GM23338 (cell line): ENCODE measurements around the gene NUF2. TPM values are rescaled to one million over a fixed set of nuclear protein-coding genes. Genes with fewer than 3 reads are reported as not detected.

ENCODE experiments used
- ATAC-seq: fragments of 200-7000 bp; cut with Tn5 transposase; 3 replicates; pipeline ENCODE4 v1.9.1; 2020
- DNase-seq: peaks from one replicate; pipeline ENCODE4 v3.0.0-alpha.2; 2015; ENCODE audit warnings: low spot score
- H2AFZ ChIP-seq: fragments of 200-600 bp; sonication (generic); 2 replicates; pipeline ENCODE4 v1.8.0; 2016; ENCODE audit warnings: antibody characterized with exemption, mild to moderate bottlenecking, moderate library complexity
- H3F3A ChIP-seq: fragments of 200-600 bp; sonication (generic); replicated peaks from 2 replicates; pipeline ENCODE4 v1.8.0; 2017; ENCODE audit warnings: antibody characterized with exemption, mixed run types, low read depth
- H3K27ac ChIP-seq: fragments of 200-600 bp; sonication (generic); 2 replicates; pipeline ENCODE4 v1.6.1; 2016; ENCODE audit warnings: low read depth
- H3K27me3 ChIP-seq: fragments of 200-600 bp; sonication (generic); 2 replicates; pipeline ENCODE4 v1.8.0; 2016; ENCODE audit warnings: mild to moderate bottlenecking, mixed run types, moderate library complexity; ENCODE audit not compliant: insufficient read depth
- H3K36me3 ChIP-seq: fragments of 200-600 bp; sonication (generic); 2 replicates; pipeline ENCODE4 v1.8.0; 2016; ENCODE audit warnings: mild to moderate bottlenecking; ENCODE audit not compliant: insufficient read depth
- H3K4me1 ChIP-seq: fragments of 200-600 bp; sonication (generic); 2 replicates; pipeline ENCODE4 v1.8.0; 2016; ENCODE audit warnings: mild to moderate bottlenecking, moderate library complexity; ENCODE audit not compliant: insufficient read depth
- H3K4me2 ChIP-seq: fragments of 200-600 bp; sonication (generic); 2 replicates; pipeline ENCODE4 v1.7.1; 2017; ENCODE audit warnings: mixed run types
- H3K4me3 ChIP-seq: fragments of 200-600 bp; sonication (generic); 2 replicates; pipeline ENCODE4 v1.6.1; 2016; ENCODE audit warnings: mixed run types
- H3K79me2 ChIP-seq: fragments of 200-600 bp; sonication (generic); replicated peaks from 2 replicates; pipeline ENCODE4 v1.8.0; 2017; ENCODE audit warnings: mild to moderate bottlenecking; ENCODE audit not compliant: insufficient read depth
- H3K9me2 ChIP-seq: fragments of 200-600 bp; sonication (generic); 2 replicates; pipeline ENCODE4 v1.8.0; 2017; ENCODE audit not compliant: insufficient read depth
- H4K20me1 ChIP-seq: fragments of 200-600 bp; sonication (generic); replicated peaks from 2 replicates; pipeline ENCODE4 v1.8.0; 2017; ENCODE audit warnings: mild to moderate bottlenecking; ENCODE audit not compliant: insufficient read depth
- H3K27ac Mint-ChIP-seq: 2 replicates; pipeline ENCODE4 v1.8.0; 2020; ENCODE audit warnings: inconsistent platforms, mild to moderate bottlenecking, moderate library complexity, mixed read lengths
- H3K27me3 Mint-ChIP-seq: 3 replicates; pipeline ENCODE4 v1.8.0; 2022; ENCODE audit warnings: low read depth, mild to moderate bottlenecking, moderate library complexity, mixed read lengths, inconsistent platforms; ENCODE audit not compliant: insufficient read depth, poor library complexity
- H3K36me3 Mint-ChIP-seq: 3 replicates; pipeline ENCODE4 v1.8.0; 2021; ENCODE audit warnings: low read depth, mild to moderate bottlenecking, inconsistent platforms, moderate library complexity, mixed read lengths
- H3K4me1 Mint-ChIP-seq: 3 replicates; pipeline ENCODE4 v1.8.0; 2020; ENCODE audit warnings: mild to moderate bottlenecking, inconsistent platforms, mixed read lengths
- H3K4me3 Mint-ChIP-seq: 3 replicates; pipeline ENCODE4 v1.8.0; 2021; ENCODE audit warnings: moderate library complexity, mild to moderate bottlenecking, inconsistent platforms, mixed read lengths
- H3K9me3 Mint-ChIP-seq: 3 replicates; pipeline ENCODE4 v1.8.0; 2020; ENCODE audit warnings: moderate library complexity, mild to moderate bottlenecking, inconsistent platforms, mixed read lengths
- CREB1 ChIP-seq: fragments of 250-450 bp; sonication (Bioruptor Pico); IDR thresholded peaks from 2 replicates; pipeline ENCODE4 v1.5.0; 2020; ENCODE audit warnings: low read depth, mild to moderate bottlenecking, moderate library complexity
- EZH2 ChIP-seq: fragments of 200-600 bp; sonication (generic); IDR thresholded peaks from one replicate; pipeline ENCODE4 v1.8.0; 2017; ENCODE audit warnings: antibody characterized with exemption, mild to moderate bottlenecking, low read depth; ENCODE audit not compliant: unreplicated experiment
- EZH2phosphoT487 ChIP-seq: fragments of 200-600 bp; sonication (generic); IDR thresholded peaks from one replicate; pipeline ENCODE4 v1.8.1; 2018; ENCODE audit warnings: antibody characterized with exemption; ENCODE audit not compliant: unreplicated experiment
- JUNB ChIP-seq: IDR thresholded peaks from one replicate; pipeline ENCODE4 v1.6.1; 2016; ENCODE audit warnings: antibody characterized with exemption; ENCODE audit not compliant: unreplicated experiment
- NANOG ChIP-seq: IDR thresholded peaks from 2 replicates; pipeline ENCODE4 v1.6.1; 2016; ENCODE audit warnings: antibody characterized with exemption, borderline replicate concordance
- POLR2AphosphoS5 ChIP-seq: IDR thresholded peaks from 2 replicates; pipeline ENCODE4 v1.6.1; 2016; ENCODE audit warnings: antibody characterized with exemption, low read depth
- STAT1 ChIP-seq: IDR thresholded peaks from one replicate; pipeline ENCODE4 v1.6.1; 2016; ENCODE audit warnings: antibody characterized with exemption; ENCODE audit not compliant: unreplicated experiment
- ZNF114 ChIP-seq: fragments of 250-450 bp; sonication (Bioruptor Pico); IDR thresholded peaks from 2 replicates; pipeline ENCODE4 v1.5.0; 2020; ENCODE audit warnings: mild to moderate bottlenecking, moderate library complexity
- ZNF331 ChIP-seq: fragments of 250-450 bp; sonication (Bioruptor Pico); IDR thresholded peaks from 2 replicates; pipeline ENCODE4 v1.5.0; 2020; ENCODE audit warnings: low read depth, mild to moderate bottlenecking, moderate library complexity
- polyA plus RNA-seq: library from polyadenylated mRNA; unstranded; fragments of >200 nt; fragmentation: Nextera tagmentation; extraction: Ambion mirVana; gene quantifications from 2 replicates; pipeline ENCODE4 v1.2.1, GENCODE V29; 2016
- total RNA-seq: library from RNA; depleted of rRNA; stranded (reverse); fragments of >200 nt; shearing (Covaris generic); gene quantifications from 2 replicates; pipeline ENCODE4 v1.2.3, GENCODE V29; 2014
- TF ChIP-seq, protein P1 (sequence below): IDR thresholded peaks from 2 replicates; pipeline ENCODE4 v1.6.1; 2016; ENCODE audit warnings: antibody characterized with exemption
- TF ChIP-seq, protein P2 (sequence below), 2 experiments: fragments of 200-600 bp in 1 of 2; sonication (generic) in 1 of 2; conservative IDR thresholded peaks; 2 replicates each; pipeline versions ENCODE4 v1.5.1 to v1.6.1; 2016 to 2017; ENCODE audit warnings: antibody characterized with exemption in 2 of 2, low read depth in 2 of 2, mild to moderate bottlenecking in 2 of 2, moderate library complexity in 1 of 2
- TF ChIP-seq, protein P3 (sequence below): IDR thresholded peaks from one replicate; pipeline ENCODE4 v1.6.1; 2018; ENCODE audit warnings: antibody characterized with exemption; ENCODE audit not compliant: unreplicated experiment
- TF ChIP-seq, protein P4 (sequence below): fragments of 250-450 bp; sonication (Bioruptor Pico); IDR thresholded peaks from 2 replicates; pipeline ENCODE4 v1.5.0; 2020; ENCODE audit warnings: mild to moderate bottlenecking, moderate library complexity

Gene NUF2
- total and polyA plus RNA-seq, 2 experiments from 2014 or later, result 21.7 to 51.4 TPM

DNA sequence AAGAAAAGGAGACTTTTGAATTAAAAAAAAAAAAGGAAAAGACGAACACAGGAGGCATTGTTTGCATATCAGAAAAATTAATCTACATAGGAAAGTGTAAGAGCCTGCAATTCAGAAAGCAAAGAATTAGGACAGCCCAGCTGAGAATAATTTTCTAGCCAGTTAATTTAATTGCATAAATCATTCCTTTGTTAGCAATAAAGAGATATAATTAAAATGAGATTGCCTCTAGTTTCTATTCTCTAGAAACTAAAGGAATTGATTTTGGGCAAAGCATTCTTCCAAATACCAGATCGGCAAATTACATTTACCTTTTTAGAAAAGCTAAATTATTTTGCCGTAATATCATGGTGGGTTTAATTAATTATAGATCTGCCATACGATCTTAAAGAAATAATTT lies 46.0 kb downstream of the NUF2 start:
- Histone ChIP-seq H3K9me2 (no peaks in the 10 kb centered on the region), H2AFZ (no peak overlapping the region), H4K20me1 (no peaks in the 10 kb centered on the region), H3K4me1 (peaks cover 21% of the 10 kb centered on the region), H3K27me3 (no peaks in the 10 kb centered on the region), H3K36me3 (no peaks in the 10 kb centered on the region), H3K4me3 (no peak overlapping the region), H3K27ac (no peak overlapping the region), H3F3A (no peaks in the 10 kb centered on the region), H3K79me2 (no peaks in the 10 kb centered on the region), H3K4me2 (no peak overlapping the region)
- Mint-ChIP-seq H3K4me1 (peaks cover 16% of the 10 kb centered on the region), H3K27me3 (no peaks in the 10 kb centered on the region), H3K9me3 (no peaks in the 10 kb centered on the region), H3K27ac (0 out of 2 replicates have a peak overlapping the region, but pooled peaks have one; percentile 26), H3K4me3 (no peak overlapping the region), H3K36me3 (no peaks in the 10 kb centered on the region)
- ATAC-seq (no peak), DNase-seq (no peak)
- TF ChIP-seq NANOG, result no peak
- no peak for TF ChIP-seq JUNB
- no peak for TF ChIP-seq EZH2
- no peak for TF ChIP-seq POLR2AphosphoS5
- TF ChIP-seq, protein P1, sequence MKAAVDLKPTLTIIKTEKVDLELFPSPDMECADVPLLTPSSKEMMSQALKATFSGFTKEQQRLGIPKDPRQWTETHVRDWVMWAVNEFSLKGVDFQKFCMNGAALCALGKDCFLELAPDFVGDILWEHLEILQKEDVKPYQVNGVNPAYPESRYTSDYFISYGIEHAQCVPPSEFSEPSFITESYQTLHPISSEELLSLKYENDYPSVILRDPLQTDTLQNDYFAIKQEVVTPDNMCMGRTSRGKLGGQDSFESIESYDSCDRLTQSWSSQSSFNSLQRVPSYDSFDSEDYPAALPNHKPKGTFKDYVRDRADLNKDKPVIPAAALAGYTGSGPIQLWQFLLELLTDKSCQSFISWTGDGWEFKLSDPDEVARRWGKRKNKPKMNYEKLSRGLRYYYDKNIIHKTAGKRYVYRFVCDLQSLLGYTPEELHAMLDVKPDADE, result no peak
- TF ChIP-seq EZH2phosphoT487, result no peak
- TF ChIP-seq, protein P2, sequence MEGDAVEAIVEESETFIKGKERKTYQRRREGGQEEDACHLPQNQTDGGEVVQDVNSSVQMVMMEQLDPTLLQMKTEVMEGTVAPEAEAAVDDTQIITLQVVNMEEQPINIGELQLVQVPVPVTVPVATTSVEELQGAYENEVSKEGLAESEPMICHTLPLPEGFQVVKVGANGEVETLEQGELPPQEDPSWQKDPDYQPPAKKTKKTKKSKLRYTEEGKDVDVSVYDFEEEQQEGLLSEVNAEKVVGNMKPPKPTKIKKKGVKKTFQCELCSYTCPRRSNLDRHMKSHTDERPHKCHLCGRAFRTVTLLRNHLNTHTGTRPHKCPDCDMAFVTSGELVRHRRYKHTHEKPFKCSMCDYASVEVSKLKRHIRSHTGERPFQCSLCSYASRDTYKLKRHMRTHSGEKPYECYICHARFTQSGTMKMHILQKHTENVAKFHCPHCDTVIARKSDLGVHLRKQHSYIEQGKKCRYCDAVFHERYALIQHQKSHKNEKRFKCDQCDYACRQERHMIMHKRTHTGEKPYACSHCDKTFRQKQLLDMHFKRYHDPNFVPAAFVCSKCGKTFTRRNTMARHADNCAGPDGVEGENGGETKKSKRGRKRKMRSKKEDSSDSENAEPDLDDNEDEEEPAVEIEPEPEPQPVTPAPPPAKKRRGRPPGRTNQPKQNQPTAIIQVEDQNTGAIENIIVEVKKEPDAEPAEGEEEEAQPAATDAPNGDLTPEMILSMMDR (conservative IDR thresholded peaks at IDR 0.05; ENCODE audit: low read depth in 2 of 2), result no peak
- TF ChIP-seq, protein P3, sequence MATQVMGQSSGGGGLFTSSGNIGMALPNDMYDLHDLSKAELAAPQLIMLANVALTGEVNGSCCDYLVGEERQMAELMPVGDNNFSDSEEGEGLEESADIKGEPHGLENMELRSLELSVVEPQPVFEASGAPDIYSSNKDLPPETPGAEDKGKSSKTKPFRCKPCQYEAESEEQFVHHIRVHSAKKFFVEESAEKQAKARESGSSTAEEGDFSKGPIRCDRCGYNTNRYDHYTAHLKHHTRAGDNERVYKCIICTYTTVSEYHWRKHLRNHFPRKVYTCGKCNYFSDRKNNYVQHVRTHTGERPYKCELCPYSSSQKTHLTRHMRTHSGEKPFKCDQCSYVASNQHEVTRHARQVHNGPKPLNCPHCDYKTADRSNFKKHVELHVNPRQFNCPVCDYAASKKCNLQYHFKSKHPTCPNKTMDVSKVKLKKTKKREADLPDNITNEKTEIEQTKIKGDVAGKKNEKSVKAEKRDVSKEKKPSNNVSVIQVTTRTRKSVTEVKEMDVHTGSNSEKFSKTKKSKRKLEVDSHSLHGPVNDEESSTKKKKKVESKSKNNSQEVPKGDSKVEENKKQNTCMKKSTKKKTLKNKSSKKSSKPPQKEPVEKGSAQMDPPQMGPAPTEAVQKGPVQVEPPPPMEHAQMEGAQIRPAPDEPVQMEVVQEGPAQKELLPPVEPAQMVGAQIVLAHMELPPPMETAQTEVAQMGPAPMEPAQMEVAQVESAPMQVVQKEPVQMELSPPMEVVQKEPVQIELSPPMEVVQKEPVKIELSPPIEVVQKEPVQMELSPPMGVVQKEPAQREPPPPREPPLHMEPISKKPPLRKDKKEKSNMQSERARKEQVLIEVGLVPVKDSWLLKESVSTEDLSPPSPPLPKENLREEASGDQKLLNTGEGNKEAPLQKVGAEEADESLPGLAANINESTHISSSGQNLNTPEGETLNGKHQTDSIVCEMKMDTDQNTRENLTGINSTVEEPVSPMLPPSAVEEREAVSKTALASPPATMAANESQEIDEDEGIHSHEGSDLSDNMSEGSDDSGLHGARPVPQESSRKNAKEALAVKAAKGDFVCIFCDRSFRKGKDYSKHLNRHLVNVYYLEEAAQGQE, result no peak
- TF ChIP-seq ZNF331 (CRISPR knock-in tag), result no peak
- no peak for TF ChIP-seq ZNF114 (CRISPR knock-in tag)
- no peak for TF ChIP-seq STAT1
- TF ChIP-seq CREB1 (CRISPR knock-in tag), result no peak
- TF ChIP-seq, protein P4, sequence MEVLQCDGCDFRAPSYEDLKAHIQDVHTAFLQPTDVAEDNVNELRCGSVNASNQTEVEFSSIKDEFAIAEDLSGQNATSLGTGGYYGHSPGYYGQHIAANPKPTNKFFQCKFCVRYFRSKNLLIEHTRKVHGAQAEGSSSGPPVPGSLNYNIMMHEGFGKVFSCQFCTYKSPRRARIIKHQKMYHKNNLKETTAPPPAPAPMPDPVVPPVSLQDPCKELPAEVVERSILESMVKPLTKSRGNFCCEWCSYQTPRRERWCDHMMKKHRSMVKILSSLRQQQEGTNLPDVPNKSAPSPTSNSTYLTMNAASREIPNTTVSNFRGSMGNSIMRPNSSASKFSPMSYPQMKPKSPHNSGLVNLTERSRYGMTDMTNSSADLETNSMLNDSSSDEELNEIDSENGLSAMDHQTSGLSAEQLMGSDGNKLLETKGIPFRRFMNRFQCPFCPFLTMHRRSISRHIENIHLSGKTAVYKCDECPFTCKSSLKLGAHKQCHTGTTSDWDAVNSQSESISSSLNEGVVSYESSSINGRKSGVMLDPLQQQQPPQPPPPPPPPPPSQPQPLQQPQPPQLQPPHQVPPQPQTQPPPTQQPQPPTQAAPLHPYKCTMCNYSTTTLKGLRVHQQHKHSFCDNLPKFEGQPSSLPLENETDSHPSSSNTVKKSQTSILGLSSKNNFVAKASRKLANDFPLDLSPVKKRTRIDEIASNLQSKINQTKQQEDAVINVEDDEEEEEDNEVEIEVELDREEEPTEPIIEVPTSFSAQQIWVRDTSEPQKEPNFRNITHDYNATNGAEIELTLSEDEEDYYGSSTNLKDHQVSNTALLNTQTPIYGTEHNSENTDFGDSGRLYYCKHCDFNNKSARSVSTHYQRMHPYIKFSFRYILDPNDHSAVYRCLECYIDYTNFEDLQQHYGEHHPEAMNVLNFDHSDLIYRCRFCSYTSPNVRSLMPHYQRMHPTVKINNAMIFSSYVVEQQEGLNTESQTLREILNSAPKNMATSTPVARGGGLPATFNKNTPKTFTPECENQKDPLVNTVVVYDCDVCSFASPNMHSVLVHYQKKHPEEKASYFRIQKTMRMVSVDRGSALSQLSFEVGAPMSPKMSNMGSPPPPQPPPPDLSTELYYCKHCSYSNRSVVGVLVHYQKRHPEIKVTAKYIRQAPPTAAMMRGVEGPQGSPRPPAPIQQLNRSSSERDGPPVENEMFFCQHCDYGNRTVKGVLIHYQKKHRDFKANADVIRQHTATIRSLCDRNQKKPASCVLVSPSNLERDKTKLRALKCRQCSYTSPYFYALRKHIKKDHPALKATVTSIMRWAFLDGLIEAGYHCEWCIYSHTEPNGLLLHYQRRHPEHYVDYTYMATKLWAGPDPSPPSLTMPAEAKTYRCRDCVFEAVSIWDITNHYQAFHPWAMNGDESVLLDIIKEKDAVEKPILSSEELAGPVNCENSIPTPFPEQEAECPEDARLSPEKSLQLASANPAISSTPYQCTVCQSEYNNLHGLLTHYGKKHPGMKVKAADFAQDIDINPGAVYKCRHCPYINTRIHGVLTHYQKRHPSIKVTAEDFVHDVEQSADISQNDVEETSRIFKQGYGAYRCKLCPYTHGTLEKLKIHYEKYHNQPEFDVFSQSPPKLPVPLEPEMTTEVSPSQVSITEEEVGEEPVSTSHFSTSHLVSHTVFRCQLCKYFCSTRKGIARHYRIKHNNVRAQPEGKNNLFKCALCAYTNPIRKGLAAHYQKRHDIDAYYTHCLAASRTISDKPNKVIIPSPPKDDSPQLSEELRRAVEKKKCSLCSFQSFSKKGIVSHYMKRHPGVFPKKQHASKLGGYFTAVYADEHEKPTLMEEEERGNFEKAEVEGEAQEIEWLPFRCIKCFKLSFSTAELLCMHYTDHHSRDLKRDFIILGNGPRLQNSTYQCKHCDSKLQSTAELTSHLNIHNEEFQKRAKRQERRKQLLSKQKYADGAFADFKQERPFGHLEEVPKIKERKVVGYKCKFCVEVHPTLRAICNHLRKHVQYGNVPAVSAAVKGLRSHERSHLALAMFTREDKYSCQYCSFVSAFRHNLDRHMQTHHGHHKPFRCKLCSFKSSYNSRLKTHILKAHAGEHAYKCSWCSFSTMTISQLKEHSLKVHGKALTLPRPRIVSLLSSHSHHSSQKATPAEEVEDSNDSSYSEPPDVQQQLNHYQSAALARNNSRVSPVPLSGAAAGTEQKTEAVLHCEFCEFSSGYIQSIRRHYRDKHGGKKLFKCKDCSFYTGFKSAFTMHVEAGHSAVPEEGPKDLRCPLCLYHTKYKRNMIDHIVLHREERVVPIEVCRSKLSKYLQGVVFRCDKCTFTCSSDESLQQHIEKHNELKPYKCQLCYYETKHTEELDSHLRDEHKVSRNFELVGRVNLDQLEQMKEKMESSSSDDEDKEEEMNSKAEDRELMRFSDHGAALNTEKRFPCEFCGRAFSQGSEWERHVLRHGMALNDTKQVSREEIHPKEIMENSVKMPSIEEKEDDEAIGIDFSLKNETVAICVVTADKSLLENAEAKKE, result no peak
